GM19452 (cell line): ENCODE data around the gene SH3TC2.

Experiments used
- ATAC-seq: cut with Tn5 transposase; IDR thresholded peaks from one replicate; pipeline ENCODE4 v1.9.1; 2021; ENCODE audit not compliant: unreplicated experiment

Gene SH3TC2

DNA sequence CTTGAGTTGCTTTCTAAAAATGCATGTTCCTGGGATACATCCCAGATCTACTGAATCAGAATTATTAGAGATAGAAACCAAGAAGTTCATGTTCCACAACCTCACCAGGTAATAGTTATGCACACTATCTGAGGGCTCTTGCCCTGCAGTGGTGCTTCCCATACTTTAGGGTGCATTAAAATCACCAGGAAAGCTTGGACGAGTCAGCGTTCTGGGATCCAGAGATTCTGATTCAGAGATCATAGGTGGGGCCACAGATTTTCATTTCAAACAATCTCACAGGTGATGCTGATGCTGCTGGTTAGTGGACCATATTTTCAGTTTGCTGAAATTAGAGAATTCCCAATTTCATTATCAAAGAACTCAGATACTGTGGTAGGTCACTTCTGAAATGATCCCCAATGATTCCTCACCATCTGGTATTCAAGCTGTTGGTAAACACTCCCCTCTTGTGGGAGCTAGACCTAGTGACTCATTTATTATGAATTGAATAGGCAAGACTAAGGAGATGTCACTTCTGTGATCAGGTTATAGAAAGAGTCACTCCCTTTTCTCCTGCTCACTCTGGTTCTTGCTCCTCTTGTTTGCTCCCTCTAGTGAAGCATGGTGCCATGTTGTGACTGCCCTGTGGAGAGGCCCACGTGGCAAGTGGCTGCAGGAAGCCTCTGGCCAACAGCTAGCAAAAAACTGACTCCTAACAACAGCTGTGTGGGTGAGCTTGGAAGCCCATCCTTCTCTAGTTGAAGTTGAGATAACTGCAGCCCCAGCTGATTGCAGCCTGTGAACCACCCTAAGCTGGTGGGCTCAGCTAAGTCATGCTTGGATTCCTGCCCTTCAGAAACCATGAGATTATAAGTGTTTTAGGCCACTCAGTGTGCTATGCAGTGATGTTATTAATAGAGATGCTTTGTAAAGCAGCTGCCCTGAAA is 59.8 kb downstream of the SH3TC2 start:
- ATAC-seq, result no peak

DNA sequence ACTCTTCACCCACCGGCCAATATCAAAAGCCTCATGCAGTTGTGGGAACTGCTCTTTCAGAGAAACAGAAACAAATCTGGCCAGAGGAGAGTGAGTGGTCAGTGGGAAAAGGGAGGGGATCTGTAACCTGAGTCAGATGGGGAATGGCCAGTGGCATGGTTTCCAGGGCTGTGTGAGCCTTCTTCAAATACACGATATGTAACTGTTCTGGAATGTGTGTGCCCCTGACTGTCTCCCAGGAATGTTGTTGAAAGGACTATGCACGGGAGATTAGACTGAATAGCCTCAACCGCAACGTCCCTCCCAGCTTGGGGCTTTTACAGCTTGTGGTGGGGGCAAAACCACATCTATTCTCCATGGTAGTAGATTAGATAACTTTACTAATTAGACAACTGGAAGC is 60.8 kb downstream of the SH3TC2 start:
- no peak for ATAC-seq

DNA sequence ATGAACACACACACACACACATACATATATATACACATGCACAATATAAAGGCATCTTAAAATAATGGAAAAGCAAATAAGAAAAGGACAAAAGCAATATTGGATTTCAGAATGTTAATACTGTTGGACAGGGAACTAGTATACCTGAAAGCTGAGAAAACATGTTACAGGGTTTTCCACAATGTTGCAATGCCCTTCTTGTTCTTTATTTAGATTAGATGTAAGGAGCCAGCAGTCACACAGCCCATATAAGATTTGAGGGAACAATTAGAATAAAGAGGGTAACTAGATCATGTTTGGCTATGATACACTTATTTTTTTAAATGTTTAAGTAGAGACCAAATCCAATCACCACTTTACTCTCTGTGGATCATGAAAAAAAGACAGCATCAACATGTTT is 61.7 kb downstream of the SH3TC2 start:
- ATAC-seq, result no peak

DNA sequence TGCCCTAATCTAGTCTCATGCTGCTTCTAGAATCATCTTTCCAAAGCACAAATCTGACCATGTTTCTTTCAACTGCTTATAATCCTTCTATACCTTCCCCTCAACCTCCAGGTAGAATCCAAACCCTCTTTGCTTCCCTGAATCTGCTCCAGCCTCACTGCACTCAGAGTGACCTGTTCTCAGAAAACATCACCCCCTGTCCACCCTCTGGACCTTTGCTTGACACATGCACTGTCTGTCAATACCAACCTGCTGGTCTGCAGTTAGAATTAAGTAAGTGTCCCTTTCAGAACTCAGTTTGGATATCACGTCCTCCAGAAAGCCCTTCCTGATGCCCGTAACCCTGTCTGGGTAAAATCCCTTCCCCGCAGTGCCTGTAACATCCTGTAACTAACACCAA is 63.1 kb downstream of the SH3TC2 start:
- ATAC-seq, result no peak

GRCh38 chr5:148998174-148998797 is 64.6 kb downstream of the SH3TC2 start:
- ATAC-seq, result peak; percentile 60

DNA sequence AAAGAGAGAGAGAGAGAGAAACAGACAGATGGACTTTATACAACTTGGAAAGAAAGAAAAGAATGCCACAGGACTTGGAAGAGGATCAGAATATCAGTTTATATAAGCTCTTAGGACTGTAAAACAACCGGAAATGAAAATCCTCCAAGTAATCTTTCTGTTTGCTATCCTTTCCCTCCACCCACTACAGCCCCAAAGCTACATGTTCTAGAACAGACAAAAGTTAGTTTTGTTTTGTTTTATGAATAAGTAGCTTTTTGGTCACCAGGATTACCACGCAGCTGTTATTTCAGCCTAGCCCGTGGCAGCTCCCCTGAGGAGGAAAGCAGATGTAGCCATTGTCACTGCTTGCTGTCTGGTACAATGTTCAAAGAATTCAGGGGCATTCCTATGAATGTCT is 66.6 kb downstream of the SH3TC2 start:
- no peak for ATAC-seq

GRCh38 chr5:148995791-148996190 is 67.1 kb downstream of the SH3TC2 start:
- ATAC-seq, result no peak

GRCh38 chr5:148993283-148993936 is 69.5 kb downstream of the SH3TC2 start:
- ATAC-seq, result peak; percentile 60

DNA sequence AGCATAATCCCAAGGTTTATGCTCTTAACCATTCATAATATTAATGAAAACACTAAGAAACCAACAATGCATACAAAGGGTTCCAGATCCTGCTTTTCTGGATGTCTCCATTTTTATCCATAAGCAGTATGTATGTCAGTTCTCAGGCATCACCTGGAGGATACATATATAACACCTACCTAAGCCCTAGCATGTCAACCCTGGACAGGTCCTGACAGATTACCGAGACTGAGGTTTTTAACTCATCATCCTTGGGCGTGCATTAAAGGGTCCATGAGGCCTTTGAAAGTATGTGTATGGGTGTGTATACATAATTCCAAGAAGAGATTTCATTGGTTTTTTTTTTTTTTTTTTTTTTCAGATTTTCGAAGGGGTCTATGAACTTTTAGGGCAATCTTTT is 70.6 kb downstream of the SH3TC2 start:
- no peak for ATAC-seq

DNA sequence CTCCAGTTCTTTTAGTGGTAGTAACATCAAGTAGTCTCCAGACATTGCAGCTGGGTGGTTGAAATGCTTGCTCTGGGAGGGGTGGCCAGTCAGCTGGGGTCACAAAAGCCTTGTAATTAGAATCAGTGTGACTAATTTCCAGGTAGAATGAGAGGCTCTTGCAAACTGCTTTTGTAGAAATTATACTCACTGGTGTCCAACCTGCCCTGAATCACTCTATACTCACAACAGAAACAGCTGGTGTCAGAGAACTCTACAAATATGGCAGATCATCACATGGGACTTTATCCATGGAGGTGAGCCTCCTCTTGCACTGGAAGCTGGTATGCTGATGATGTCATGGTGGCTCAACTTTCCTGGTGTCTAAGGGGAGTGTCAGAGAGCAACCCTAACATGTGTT is 71.3 kb downstream of the SH3TC2 start:
- no peak for ATAC-seq

DNA sequence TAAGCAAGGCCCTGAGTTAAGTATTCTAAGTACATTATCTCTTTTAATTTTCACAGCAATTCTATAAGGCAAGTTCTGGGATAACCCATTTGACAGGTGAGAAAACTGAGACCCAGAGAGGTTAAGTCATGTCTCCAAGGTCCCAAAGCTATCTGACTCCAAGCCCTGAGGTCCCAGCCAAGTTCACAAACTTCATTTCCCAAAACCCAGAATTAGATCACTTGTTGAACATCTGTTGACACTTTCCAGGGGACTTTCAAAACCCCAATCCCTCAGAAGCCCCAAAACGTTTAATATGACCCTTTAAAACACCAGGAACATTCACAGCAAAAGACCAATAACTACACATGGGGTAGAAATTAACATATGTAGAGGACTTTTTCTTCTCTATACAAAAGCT is 72.0 kb downstream of the SH3TC2 start:
- ATAC-seq, result no peak

DNA sequence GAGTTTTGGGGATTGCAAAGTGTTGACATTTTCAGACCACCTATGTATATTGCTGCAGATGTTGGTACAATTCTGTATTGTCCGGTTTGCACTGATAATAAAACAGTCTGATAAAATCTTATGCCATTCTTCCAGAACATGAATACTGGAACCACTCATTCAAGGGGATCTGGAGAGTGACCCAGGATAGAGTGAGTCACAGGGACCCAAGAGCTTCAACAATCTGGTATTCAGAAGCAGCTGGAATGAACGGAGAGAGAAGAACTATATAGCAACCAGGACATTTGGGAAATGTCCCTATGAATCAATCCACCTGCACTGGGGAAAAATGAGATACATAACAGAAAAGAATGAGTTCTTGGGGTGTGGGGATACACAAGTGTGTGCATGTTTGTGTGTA is 73.3 kb downstream of the SH3TC2 start:
- no peak for ATAC-seq

GRCh38 chr5:148988328-148988727 is 74.5 kb downstream of the SH3TC2 start:
- no peak for ATAC-seq

- no peak for ATAC-seq
Observed at GRCh38 chr5:148986636-148987035, 76.2 kb downstream of the SH3TC2 start.

GRCh38 chr5:148984345-148984744 is 78.5 kb downstream of the SH3TC2 start:
- ATAC-seq, result no peak

- no peak for ATAC-seq
Observed at GRCh38 chr5:148981353-148981752, 81.5 kb downstream of the SH3TC2 start.

GRCh38 chr5:148980731-148981130 is 82.1 kb downstream of the SH3TC2 start:
- no peak for ATAC-seq

DNA sequence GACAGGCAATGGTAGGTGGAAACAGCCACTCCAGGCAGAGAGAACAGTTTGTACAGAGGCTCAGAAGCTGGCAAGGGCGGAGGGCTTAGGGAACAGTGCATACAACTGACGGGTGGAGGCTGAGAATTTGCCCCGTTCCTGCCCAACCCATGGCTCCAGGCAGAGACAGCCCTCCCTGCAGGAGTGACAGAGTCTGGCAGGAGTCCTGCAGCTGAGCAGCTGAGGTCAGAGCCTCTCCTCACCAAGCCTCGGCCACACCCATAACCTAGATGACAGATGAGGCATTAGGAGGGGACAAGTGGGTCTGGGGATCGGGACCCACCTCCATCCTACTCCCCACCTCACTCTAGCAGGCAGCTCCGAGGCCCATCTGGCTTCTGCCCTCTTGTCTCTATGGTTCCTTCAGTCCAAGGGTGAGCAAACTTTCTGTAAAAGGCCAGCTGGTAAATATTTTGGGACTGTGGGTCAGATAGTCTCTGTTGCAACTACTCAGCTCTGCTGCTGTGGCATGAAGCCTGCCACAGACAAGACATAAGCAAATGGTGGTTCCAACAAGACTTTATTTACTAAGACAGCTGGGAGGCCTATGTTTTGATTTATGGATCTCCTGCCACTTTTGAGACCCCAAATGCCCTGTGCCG is 83.7 kb downstream of the SH3TC2 start:
- ATAC-seq, result no peak

GRCh38 chr5:148978370-148979082 is 84.3 kb downstream of the SH3TC2 start:
- ATAC-seq, result no peak

DNA sequence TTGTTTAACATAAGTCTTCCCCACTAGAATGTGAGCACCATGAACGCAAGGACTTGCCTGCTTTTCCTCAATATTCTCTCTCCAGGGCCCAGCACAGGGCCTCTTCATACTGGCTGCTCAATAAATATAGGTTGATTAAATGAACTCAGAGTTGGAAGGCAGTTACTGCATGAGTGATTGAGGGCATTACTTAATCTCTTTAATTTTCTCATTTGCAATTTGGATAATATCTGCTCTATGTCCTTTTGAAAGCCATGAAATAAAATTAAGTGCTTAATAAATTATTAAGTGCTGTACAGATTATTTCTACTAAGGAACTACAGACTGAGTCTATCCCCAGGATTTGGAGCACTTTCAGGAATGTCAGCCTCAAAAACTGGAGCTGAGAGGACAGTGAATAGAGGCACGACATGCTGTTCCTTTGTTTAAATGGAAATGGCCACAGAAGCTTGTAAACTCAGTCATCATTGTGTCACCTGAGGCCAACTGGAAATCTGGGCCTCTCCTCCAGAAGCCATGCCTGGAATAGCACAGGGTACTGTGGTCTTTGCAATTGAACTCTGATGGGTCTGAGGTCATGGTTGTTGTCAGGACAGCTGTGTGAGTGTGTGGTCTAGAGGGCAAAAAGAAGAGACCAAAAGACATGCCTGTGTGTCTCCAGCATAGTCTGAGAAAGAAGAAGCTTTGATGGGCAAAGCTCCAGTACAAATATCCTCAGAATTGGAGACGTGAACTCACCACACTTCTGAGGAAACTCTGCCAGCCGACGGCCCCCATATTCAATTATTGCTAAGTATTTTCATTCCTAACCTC is 86.1 kb downstream of the SH3TC2 start:
- ATAC-seq, result no peak
